Left kidney (tissue), 1 donor: Measurements from ENCODE around the gene TMEM132A. TPM values are rescaled to one million over a fixed set of nuclear protein-coding genes. Genes with fewer than 3 reads are reported as not detected.

Experiments used
- polyA plus RNA-seq: library from polyadenylated mRNA; unstranded; fragments of 120-200 nt; gene quantifications from one replicate; pipeline ENCODE4 v1.2.1, GENCODE V29; 2013; ENCODE audit not compliant: insufficient read length

Gene TMEM132A
- polyA plus RNA-seq, 1 donor: 58.7 TPM

Other genes with a start within 250 kb of the TMEM132A start
- 0.18 TPM for gene MS4A8, start 224.8 kb upstream of the TMEM132A start, polyA plus RNA-seq
- gene MS4A18, start 199.7 kb upstream of the TMEM132A start, polyA plus RNA-seq: not detected
- not detected for gene MS4A15, start 167.6 kb upstream of the TMEM132A start, polyA plus RNA-seq
- gene MS4A10, start 139.1 kb upstream of the TMEM132A start, polyA plus RNA-seq: 0.38 TPM
- gene CCDC86, start 82.3 kb upstream of the TMEM132A start, polyA plus RNA-seq: 15.6 TPM
- 0.17 TPM for gene PTGDR2, start 68.5 kb upstream of the TMEM132A start, polyA plus RNA-seq
- gene ZP1, start 56.9 kb upstream of the TMEM132A start, polyA plus RNA-seq: 0.30 TPM
- gene PRPF19, start 17.9 kb upstream of the TMEM132A start, polyA plus RNA-seq: 127 TPM
- gene TMEM109, start 10.3 kb upstream of the TMEM132A start, polyA plus RNA-seq: 76.0 TPM
- 15.7 TPM for gene SLC15A3, start 27.7 kb downstream of the TMEM132A start, polyA plus RNA-seq
- gene CD6, start 47.2 kb downstream of the TMEM132A start, polyA plus RNA-seq: 1.5 TPM
- gene CD5, start 178.0 kb downstream of the TMEM132A start, polyA plus RNA-seq: 0.08 TPM
- 16.7 TPM for gene VPS37C, start 237.0 kb downstream of the TMEM132A start, polyA plus RNA-seq